Measurements from ENCODE around the gene SMAD3. TPM values are rescaled to one million over a fixed set of nuclear protein-coding genes. Genes with fewer than 3 reads are reported as not detected.

The SMAD3 gene
- total RNA-seq, 1 donor from 2014 or later: 8.2 TPM

DNA sequence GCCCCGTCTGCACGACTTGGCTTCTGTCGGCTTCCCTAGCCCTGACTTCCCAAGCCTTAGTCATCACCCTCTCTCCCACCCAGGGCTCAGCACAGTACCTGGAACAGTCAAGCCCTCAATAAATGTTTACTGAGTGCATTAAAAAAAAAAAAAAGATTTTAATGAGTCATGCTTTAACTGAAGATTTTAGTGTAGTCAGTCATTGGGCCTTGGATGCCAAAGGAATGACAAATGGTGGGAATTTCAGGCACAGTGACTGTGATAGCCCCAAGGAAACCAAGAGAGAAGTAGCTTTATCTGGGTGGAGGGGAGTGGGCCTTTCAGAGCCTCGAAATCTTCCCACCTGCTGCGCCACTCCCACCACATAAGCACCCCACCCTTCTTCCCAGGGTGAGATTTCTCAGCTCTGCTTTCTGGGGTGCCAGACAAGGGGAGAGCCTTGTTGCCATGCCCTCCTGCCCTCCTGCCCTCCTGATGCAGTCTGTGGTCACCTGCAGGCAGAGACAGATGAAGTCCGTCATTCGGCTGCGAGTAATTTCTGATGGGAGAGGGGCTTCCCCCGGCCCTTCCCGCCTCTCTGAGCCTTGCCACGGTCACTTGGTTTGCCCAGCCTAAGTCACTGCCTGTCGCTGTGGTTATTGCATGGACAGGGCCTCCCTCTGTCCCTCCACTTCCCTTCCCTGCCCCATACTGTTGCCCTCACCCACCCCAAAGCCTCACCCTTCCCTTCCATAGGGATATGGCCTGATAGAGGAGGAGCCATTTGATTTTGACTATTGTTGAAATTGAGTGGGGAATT, 41.8 kb downstream of the SMAD3 start:
- no peak for DNase-seq (ENCODE audit: low spot score)
- peaks cover 42% of the 10 kb centered on the region for H3K4me1 Mint-ChIP-seq (ENCODE audit: unreplicated experiment)
- no peak overlapping the region for H3K4me3 Mint-ChIP-seq (ENCODE audit: unreplicated experiment)
- peaks cover 9% of the 10 kb centered on the region for H3K27me3 Mint-ChIP-seq (ENCODE audit: unreplicated experiment)
- TF ChIP-seq, protein P1, sequence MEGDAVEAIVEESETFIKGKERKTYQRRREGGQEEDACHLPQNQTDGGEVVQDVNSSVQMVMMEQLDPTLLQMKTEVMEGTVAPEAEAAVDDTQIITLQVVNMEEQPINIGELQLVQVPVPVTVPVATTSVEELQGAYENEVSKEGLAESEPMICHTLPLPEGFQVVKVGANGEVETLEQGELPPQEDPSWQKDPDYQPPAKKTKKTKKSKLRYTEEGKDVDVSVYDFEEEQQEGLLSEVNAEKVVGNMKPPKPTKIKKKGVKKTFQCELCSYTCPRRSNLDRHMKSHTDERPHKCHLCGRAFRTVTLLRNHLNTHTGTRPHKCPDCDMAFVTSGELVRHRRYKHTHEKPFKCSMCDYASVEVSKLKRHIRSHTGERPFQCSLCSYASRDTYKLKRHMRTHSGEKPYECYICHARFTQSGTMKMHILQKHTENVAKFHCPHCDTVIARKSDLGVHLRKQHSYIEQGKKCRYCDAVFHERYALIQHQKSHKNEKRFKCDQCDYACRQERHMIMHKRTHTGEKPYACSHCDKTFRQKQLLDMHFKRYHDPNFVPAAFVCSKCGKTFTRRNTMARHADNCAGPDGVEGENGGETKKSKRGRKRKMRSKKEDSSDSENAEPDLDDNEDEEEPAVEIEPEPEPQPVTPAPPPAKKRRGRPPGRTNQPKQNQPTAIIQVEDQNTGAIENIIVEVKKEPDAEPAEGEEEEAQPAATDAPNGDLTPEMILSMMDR (IDR thresholded peaks at IDR 0.05; ENCODE audit: unreplicated experiment): no peak
- no peak overlapping the region for H3K27ac Mint-ChIP-seq (ENCODE audit: unreplicated experiment)
- H3K9me3 Mint-ChIP-seq (ENCODE audit: unreplicated experiment): no peaks in the 10 kb centered on the region
- H3K36me3 Mint-ChIP-seq (ENCODE audit: low read depth, unreplicated experiment): no peaks in the 10 kb centered on the region

DNA sequence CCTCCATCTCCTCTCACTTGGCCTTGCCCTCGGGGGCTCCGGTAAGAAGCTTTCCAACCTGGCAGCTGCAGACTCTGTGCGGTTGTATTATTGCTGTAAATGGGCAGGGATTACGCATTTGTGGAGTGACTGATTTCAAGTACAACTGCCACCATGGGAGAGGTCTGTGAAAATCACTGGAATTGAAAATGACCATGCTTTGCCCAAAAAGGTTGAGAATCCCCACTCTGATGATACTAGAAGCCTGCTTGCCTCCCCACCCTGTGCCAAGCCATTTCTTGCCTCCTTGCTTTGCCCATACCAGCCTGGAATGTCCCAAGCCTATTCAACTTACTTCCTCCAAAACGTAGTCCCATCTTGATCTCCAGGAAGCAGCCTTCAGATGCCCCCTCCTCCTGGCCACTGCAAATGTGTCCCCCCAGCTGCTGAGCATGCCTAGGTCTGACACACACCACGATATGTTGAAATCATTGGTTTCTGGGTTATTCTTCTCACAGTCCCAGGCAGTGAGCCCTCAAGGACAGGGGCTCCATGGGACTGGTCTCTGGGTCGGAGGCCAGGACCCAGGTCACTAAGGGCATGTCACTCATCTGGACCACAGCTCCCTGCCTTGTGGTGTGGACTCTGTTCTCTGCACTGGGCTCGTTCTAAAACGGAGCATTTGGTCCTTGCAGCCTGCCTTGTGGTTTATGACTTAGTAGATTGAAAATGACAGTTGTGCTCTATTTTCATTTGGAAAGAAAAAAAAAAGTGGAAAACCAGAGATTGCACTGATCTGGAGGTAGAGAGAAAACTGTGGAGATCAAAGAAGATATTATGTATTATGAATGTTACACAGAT, 42.9 kb downstream of the SMAD3 start:
- TF ChIP-seq, protein P1 (IDR thresholded peaks at IDR 0.05; ENCODE audit: unreplicated experiment): no peak
- Mint-ChIP-seq H3K27ac (ENCODE audit: unreplicated experiment) (no peak overlapping the region), H3K27me3 (ENCODE audit: unreplicated experiment) (peaks cover 9% of the 10 kb centered on the region), H3K9me3 (ENCODE audit: unreplicated experiment) (no peaks in the 10 kb centered on the region), H3K4me3 (ENCODE audit: unreplicated experiment) (no peak overlapping the region), H3K36me3 (ENCODE audit: low read depth, unreplicated experiment) (no peaks in the 10 kb centered on the region), H3K4me1 (ENCODE audit: unreplicated experiment) (peaks cover 37% of the 10 kb centered on the region)
- DNase-seq (ENCODE audit: low spot score): no peak

DNA sequence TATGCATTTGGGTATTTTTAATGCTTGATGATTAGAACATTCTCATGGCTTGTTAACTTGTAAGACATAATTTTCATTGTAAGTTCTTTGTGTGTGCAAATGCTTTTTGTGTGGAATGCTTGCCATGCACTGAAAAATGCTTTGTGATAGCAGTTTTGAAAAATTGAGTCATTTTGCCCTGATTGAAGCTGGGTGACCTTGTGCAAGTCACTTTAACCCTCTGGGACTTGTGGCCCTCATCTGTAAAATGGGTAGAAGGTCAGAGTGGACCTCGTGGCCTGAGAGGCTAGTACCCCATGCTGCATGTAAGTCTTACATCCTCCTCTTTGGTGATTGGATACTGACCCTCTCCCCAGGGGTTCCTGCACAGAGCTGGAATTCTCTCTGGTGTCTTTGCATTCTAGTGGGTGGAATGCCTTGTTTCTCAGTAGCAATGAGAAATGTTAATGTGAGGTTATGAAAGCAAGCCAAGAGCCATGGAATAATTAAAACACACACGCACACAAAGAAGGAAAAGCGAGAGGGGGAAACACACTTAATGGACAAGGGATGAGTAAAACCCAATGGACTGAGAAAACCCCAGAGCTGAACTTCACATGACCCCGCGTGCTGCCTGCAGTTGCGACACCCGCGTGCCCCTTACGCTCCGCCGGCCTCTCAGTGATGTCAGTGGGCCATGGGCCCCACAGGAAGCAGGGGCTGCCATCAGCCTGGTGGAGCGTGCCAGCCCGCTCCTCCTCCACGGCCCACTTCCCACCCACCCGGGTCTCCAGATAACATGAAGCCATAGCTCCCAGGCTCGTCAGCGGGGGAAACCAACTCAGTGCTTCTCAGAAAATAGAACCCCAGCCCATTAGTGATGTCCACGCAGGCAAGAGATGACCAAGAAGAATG, 44.0 kb downstream of the SMAD3 start:
- no peak for DNase-seq (ENCODE audit: low spot score)
- Mint-ChIP-seq H3K4me3 (ENCODE audit: unreplicated experiment) (no peak overlapping the region), H3K27me3 (ENCODE audit: unreplicated experiment) (peaks cover 9% of the 10 kb centered on the region), H3K9me3 (ENCODE audit: unreplicated experiment) (no peaks in the 10 kb centered on the region), H3K4me1 (ENCODE audit: unreplicated experiment) (peaks cover 28% of the 10 kb centered on the region), H3K27ac (ENCODE audit: unreplicated experiment) (no peak overlapping the region), H3K36me3 (ENCODE audit: low read depth, unreplicated experiment) (no peaks in the 10 kb centered on the region)
- TF ChIP-seq, protein P1 (IDR thresholded peaks at IDR 0.05; ENCODE audit: unreplicated experiment): no peak

DNA sequence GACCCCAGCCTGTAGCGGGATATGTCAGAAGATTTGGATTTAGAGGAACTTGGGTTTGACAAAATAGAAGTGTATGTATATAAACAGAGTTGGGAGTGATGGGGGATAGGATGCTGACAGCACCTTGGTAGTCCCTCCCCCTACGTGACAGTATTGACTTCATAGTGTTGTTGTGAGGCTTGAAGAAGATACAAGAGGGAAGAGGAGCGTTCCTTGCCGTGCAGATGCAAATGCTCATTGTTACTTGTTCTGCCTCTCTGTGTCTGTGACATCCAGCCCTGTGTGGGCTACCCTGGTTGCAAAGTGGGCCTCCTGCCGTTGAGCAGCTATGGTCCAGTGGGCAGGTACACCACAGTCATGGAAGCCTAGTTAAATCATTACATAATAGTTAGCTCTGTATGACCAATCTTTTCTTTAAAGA, 45.0 kb downstream of the SMAD3 start:
- H3K9me3 Mint-ChIP-seq (ENCODE audit: unreplicated experiment): no peaks in the 10 kb centered on the region
- no peak overlapping the region for H3K4me3 Mint-ChIP-seq (ENCODE audit: unreplicated experiment)
- H3K27ac Mint-ChIP-seq (ENCODE audit: unreplicated experiment): no peak overlapping the region
- no peaks in the 10 kb centered on the region for H3K36me3 Mint-ChIP-seq (ENCODE audit: low read depth, unreplicated experiment)
- no peak for DNase-seq (ENCODE audit: low spot score)
- TF ChIP-seq, protein P1 (IDR thresholded peaks at IDR 0.05; ENCODE audit: unreplicated experiment): no peak
- H3K4me1 Mint-ChIP-seq (ENCODE audit: unreplicated experiment): peaks cover 22% of the 10 kb centered on the region
- H3K27me3 Mint-ChIP-seq (ENCODE audit: unreplicated experiment): peaks cover 9% of the 10 kb centered on the region
